H1 (cell line): Measurements from ENCODE around the gene KYNU.

ENCODE experiments used
- CTCF ChIP-seq, 3 experiments: IDR thresholded peaks; 1 replicate in 2 of 3; 2 replicates in 1 of 3; pipeline versions ENCODE4 v1.5.1 to v1.6.1; 2011; ENCODE audit warnings: low read length in 3 of 3, mild to moderate bottlenecking in 3 of 3, inconsistent platforms in 2 of 3, low read depth in 1 of 3, moderate library complexity in 1 of 3; ENCODE audit not compliant: insufficient read depth in 1 of 3; ENCODE audit errors: control extremely low read depth in 1 of 3
- EZH2 ChIP-seq: fragments of 200-600 bp; sonication (generic); IDR thresholded peaks from 2 replicates; pipeline ENCODE4 v1.7.1; 2012; ENCODE audit warnings: low read depth, mild to moderate bottlenecking, moderate library complexity, low read length, inconsistent platforms; ENCODE audit not compliant: severe bottlenecking
- TAF1 ChIP-seq: IDR thresholded peaks from 2 replicates; pipeline ENCODE4 v1.6.1; 2011; ENCODE audit warnings: mild to moderate bottlenecking, low read depth, low read length

GRCh38 chr2:142961202-142961601 is 83.7 kb downstream of the KYNU start:
- TF ChIP-seq TAF1 (no peak), CTCF (IDR thresholded peaks at IDR 0.05; ENCODE audit: control extremely low read depth in 1 of 3, insufficient read depth in 1 of 3, low read depth in 1 of 3, low read length in 3 of 3) (no peak), EZH2 (no peak)
